ENCODE data around the gene ABHD1.
"Not testable (repeated sequence)": the region's sequence is repeated elsewhere in the genome, so short reads cannot be mapped to it uniquely, and the experiment has no call there.

DNA sequence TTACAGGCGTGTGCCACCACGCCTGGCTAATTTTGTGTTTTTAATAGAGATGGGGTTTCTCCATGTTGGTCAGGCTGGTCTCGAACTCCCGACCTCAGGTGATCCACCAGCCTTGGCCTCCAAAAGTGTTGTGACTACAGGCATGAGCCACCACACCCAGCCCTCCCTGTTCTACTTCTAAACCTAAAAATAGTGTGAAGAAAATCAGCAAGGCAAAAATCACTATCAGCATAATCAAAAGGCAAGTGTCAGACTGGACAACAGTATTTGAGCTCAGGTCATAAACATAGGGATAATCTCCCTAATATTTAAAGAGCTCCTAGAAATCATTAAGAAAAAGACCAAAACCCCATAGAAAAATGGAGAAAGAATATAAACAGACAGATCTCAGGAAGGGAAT is 52.2 kb downstream of the ABHD1 start:
- TF ChIP-seq PPARA (CRISPR knock-in tag; IDR thresholded peaks at IDR 0.05; ENCODE audit: borderline replicate concordance); GLIS3 (CRISPR knock-in tag; IDR thresholded peaks at IDR 0.05); ZNF70 (CRISPR knock-in tag; IDR thresholded peaks at IDR 0.05): not testable (repeated sequence)
- TF ChIP-seq, protein P1, sequence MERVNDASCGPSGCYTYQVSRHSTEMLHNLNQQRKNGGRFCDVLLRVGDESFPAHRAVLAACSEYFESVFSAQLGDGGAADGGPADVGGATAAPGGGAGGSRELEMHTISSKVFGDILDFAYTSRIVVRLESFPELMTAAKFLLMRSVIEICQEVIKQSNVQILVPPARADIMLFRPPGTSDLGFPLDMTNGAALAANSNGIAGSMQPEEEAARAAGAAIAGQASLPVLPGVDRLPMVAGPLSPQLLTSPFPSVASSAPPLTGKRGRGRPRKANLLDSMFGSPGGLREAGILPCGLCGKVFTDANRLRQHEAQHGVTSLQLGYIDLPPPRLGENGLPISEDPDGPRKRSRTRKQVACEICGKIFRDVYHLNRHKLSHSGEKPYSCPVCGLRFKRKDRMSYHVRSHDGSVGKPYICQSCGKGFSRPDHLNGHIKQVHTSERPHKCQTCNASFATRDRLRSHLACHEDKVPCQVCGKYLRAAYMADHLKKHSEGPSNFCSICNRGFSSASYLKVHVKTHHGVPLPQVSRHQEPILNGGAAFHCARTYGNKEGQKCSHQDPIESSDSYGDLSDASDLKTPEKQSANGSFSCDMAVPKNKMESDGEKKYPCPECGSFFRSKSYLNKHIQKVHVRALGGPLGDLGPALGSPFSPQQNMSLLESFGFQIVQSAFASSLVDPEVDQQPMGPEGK (CRISPR knock-in tag; IDR thresholded peaks at IDR 0.05; ENCODE audit: borderline replicate concordance), result not testable (repeated sequence)
